Measurements from ENCODE around the gene PLXNA2. TPM values are rescaled to one million over a fixed set of nuclear protein-coding genes. Genes with fewer than 3 reads are reported as not detected.

Gene PLXNA2
- total and polyA plus RNA-seq, 2 donors (not counting 1 experiment from before 2014, with no cell fraction given) = 0.31 to 1.2 TPM

- no peak for ATAC-seq (ENCODE audit: low read depth)
- no peak overlapping the region for H3K27ac ChIP-seq (ENCODE audit: low read length in 2 of 2)
- Mint-ChIP-seq H3K27ac (no peak overlapping the region), H3K9me3 (ENCODE audit: insufficient read depth) (no peaks in the 10 kb centered on the region), H3K27me3 (peaks cover 18% of the 10 kb centered on the region), H3K4me3 (no peak overlapping the region), H3K4me1 (no peaks in the 10 kb centered on the region)
- no peaks in the 10 kb centered on the region for H4K20me1 ChIP-seq (ENCODE audit: control insufficient read depth, insufficient read depth, low read length, poor library complexity, severe bottlenecking)
- H3K27me3 ChIP-seq (replicated peaks in 1 of 4; ENCODE audit: control extremely low read depth in 1 of 4, control insufficient read depth in 3 of 4, insufficient read depth in 4 of 4, low read length in 3 of 4) = no peaks in the 10 kb centered on the region
- ChIA-PET CTCF (interaction anchor here (0.6 kb wide), 1 partner anchor 10 kb away, joined by 3 read pairs; no protein-coding TSS in a partner anchor), POLR2A (no interaction called here)
- H3K4me3 ChIP-seq (ENCODE audit: control extremely low read depth in 1 of 5, extremely low read depth in 1 of 5, insufficient read depth in 1 of 5, low read depth in 2 of 5, low read length in 4 of 5) = no peak overlapping the region
- DNase-seq = no peak
- H3K36me3 ChIP-seq (replicated peaks in 1 of 2; ENCODE audit: control extremely low read depth in 1 of 2, control insufficient read depth in 1 of 2, extremely low read depth in 1 of 2, insufficient read depth in 2 of 2, low read length in 1 of 2) = no peaks in the 10 kb centered on the region
- no peak overlapping the region for H2AFZ ChIP-seq (ENCODE audit: insufficient read depth, low read depth, low read length, poor library complexity, severe bottlenecking)
- TF ChIP-seq CTCF (IDR thresholded peaks at IDR 0.05) (no peak), EZH2 (IDR thresholded peaks at IDR 0.05; ENCODE audit: borderline replicate concordance, insufficient read depth, low read depth, low read length, poor library complexity, severe bottlenecking) (no peak)
- no peak overlapping the region for H3K9ac ChIP-seq (ENCODE audit: low read length)
- H3K4me2 ChIP-seq (replicated peaks; ENCODE audit: low read depth, low read length, poor library complexity, severe bottlenecking) = no peak overlapping the region
- WGBS (ENCODE audit: insufficient coverage) = 84% methylated on average over 4 of the region's 4 CpGs
- intact Hi-C loops (cut with micrococcal nuclease) = no loop called here
- no peaks in the 10 kb centered on the region for H3K79me2 ChIP-seq (ENCODE audit: control insufficient read depth, insufficient read depth, low read length)
- H3K4me1 ChIP-seq (ENCODE audit: control insufficient read depth in 2 of 2, insufficient read depth in 2 of 2, low read length in 2 of 2) = no peaks in the 10 kb centered on the region
- no peaks in the 10 kb centered on the region for H3K9me3 ChIP-seq (ENCODE audit: control extremely low read depth in 1 of 3, control insufficient read depth in 2 of 3, insufficient read depth in 1 of 3, low read length in 2 of 3)
Measured at GRCh38 chr1:208031932-208032320, 212.3 kb downstream of the PLXNA2 start.

- H3K9ac ChIP-seq (ENCODE audit: low read length) = no peak overlapping the region
- H3K4me2 ChIP-seq (replicated peaks; ENCODE audit: low read depth, low read length, poor library complexity, severe bottlenecking) = no peak overlapping the region
- no peaks in the 10 kb centered on the region for H3K4me1 Mint-ChIP-seq
- no peaks in the 10 kb centered on the region for H3K79me2 ChIP-seq (ENCODE audit: control insufficient read depth, insufficient read depth, low read length)
- TF ChIP-seq CTCF (IDR thresholded peaks at IDR 0.05) = no peak
- TF ChIP-seq EZH2 (IDR thresholded peaks at IDR 0.05; ENCODE audit: borderline replicate concordance, insufficient read depth, low read depth, low read length, poor library complexity, severe bottlenecking) = no peak
- no peaks in the 10 kb centered on the region for H3K4me1 ChIP-seq (ENCODE audit: control insufficient read depth in 2 of 2, insufficient read depth in 2 of 2, low read length in 2 of 2)
- ChIA-PET POLR2A (no interaction called here), CTCF (interaction anchor here (0.6 kb wide), 1 partner anchor 10 kb away, joined by 3 read pairs; no protein-coding TSS in a partner anchor)
- no peak overlapping the region for H2AFZ ChIP-seq (ENCODE audit: insufficient read depth, low read depth, low read length, poor library complexity, severe bottlenecking)
- no peaks in the 10 kb centered on the region for H3K9me3 ChIP-seq (ENCODE audit: control extremely low read depth in 1 of 3, control insufficient read depth in 2 of 3, insufficient read depth in 1 of 3, low read length in 2 of 3)
- DNase-seq = no peak
- H3K27ac Mint-ChIP-seq = no peak overlapping the region
- no peak overlapping the region for H3K27ac ChIP-seq (ENCODE audit: low read length in 2 of 2)
- intact Hi-C loops (cut with micrococcal nuclease) = no loop called here
- peaks cover 18% of the 10 kb centered on the region for H3K27me3 Mint-ChIP-seq
- WGBS (ENCODE audit: insufficient coverage) = 86% methylated on average over 8 of the region's 10 CpGs
- H4K20me1 ChIP-seq (ENCODE audit: control insufficient read depth, insufficient read depth, low read length, poor library complexity, severe bottlenecking) = no peaks in the 10 kb centered on the region
- H3K4me3 Mint-ChIP-seq = no peak overlapping the region
- H3K9me3 Mint-ChIP-seq (ENCODE audit: insufficient read depth) = no peaks in the 10 kb centered on the region
- H3K27me3 ChIP-seq (replicated peaks in 1 of 4; ENCODE audit: control extremely low read depth in 1 of 4, control insufficient read depth in 3 of 4, insufficient read depth in 4 of 4, low read length in 3 of 4) = no peaks in the 10 kb centered on the region
- no peak for ATAC-seq (ENCODE audit: low read depth)
- H3K36me3 ChIP-seq (replicated peaks in 1 of 2; ENCODE audit: control extremely low read depth in 1 of 2, control insufficient read depth in 1 of 2, extremely low read depth in 1 of 2, insufficient read depth in 2 of 2, low read length in 1 of 2) = no peaks in the 10 kb centered on the region
- no peak overlapping the region for H3K4me3 ChIP-seq (ENCODE audit: control extremely low read depth in 1 of 5, extremely low read depth in 1 of 5, insufficient read depth in 1 of 5, low read depth in 2 of 5, low read length in 4 of 5)
Measured at GRCh38 chr1:208031316-208031931, 212.8 kb downstream of the PLXNA2 start.
